HG02885 (cell line): ENCODE results near the gene NOX5.

Source experiments
- ATAC-seq: cut with Tn5 transposase; IDR thresholded peaks from one replicate; pipeline ENCODE4 v1.9.1; 2021; ENCODE audit warnings: mild to moderate bottlenecking; ENCODE audit not compliant: unreplicated experiment, poor library complexity

The NOX5 gene

GRCh38 chr15:68990231-68990991 lies 24.1 kb upstream of the NOX5 start:
- ATAC-seq, result no peak

- no peak for ATAC-seq
Observed at GRCh38 chr15:68990992-68991500, 23.4 kb upstream of the NOX5 start.

- ATAC-seq, result no peak
Observed at GRCh38 chr15:68991723-68992122, 22.8 kb upstream of the NOX5 start.

- ATAC-seq, result no peak
Observed at GRCh38 chr15:68992696-68993095, 21.8 kb upstream of the NOX5 start.

GRCh38 chr15:68993276-68993675 lies 21.2 kb upstream of the NOX5 start:
- no peak for ATAC-seq

- no peak for ATAC-seq
Observed at GRCh38 chr15:68994149-68994548, 20.3 kb upstream of the NOX5 start.

GRCh38 chr15:68994981-68995761 lies 19.3 kb upstream of the NOX5 start:
- no peak for ATAC-seq

- no peak for ATAC-seq
Observed at GRCh38 chr15:68997050-68997449, 17.4 kb upstream of the NOX5 start.

- no peak for ATAC-seq
Observed at GRCh38 chr15:68997930-68998777, 16.3 kb upstream of the NOX5 start.

- ATAC-seq, result no peak
Observed at GRCh38 chr15:68999091-68999490, 15.4 kb upstream of the NOX5 start.

GRCh38 chr15:69000091-69000490 lies 14.4 kb upstream of the NOX5 start:
- ATAC-seq, result no peak

- no peak for ATAC-seq
Observed at GRCh38 chr15:69000725-69001503, 13.6 kb upstream of the NOX5 start.

GRCh38 chr15:69002783-69003182 lies 11.7 kb upstream of the NOX5 start:
- ATAC-seq, result no peak

GRCh38 chr15:69004011-69004410 lies 10.5 kb upstream of the NOX5 start:
- ATAC-seq, result no peak

- ATAC-seq, result no peak
Observed at GRCh38 chr15:69008056-69008455, 6.4 kb upstream of the NOX5 start.

- ATAC-seq, result no peak
Observed at GRCh38 chr15:69009341-69009740, 5.2 kb upstream of the NOX5 start.

GRCh38 chr15:69011641-69012040 lies 2.9 kb upstream of the NOX5 start:
- ATAC-seq, result no peak

- no peak for ATAC-seq
Observed at GRCh38 chr15:69012761-69013364, 1.6 kb upstream of the NOX5 start.

GRCh38 chr15:69013726-69014406 lies 629 bp upstream of the NOX5 start:
- ATAC-seq, result no peak
